Measurements from ENCODE around the gene CNP. TPM values are rescaled to one million over a fixed set of nuclear protein-coding genes. Genes with fewer than 3 reads are reported as not detected.
A peak's percentile ranks its signal among the peaks of the same experiment; 100 is the strongest.
"Not testable (repeated sequence)": the region's sequence is repeated elsewhere in the genome, so short reads cannot be mapped to it uniquely, and the experiment has no call there.

The CNP gene
- total RNA-seq, 1 donor: 87.6 TPM

GRCh38 chr17:41920580-41920955, 46.0 kb upstream of the CNP start:
- DNase-seq (ENCODE audit: insufficient read length, low spot score, missing footprints): no peak
- Histone ChIP-seq H3K27ac (ENCODE audit: low read depth, low read length) (no peak overlapping the region), H4K20me1 (ENCODE audit: insufficient read depth, low read length) (peaks cover 27% of the 10 kb centered on the region)

GRCh38 chr17:41925991-41926590, 40.5 kb upstream of the CNP start:
- H3K4me3 ChIP-seq (ENCODE audit: insufficient read depth, low read length): no peak overlapping the region
- no peak overlapping the region for H3K4me2 ChIP-seq (ENCODE audit: insufficient read depth, low read length)
- DNase-seq (ENCODE audit: insufficient read length, low spot score, missing footprints): no peak
- H3K4me1 ChIP-seq (ENCODE audit: insufficient read depth, low read length): peaks cover 7% of the 10 kb centered on the region
- H3K27ac ChIP-seq (ENCODE audit: low read depth, low read length): no peak overlapping the region
- no peak overlapping the region for H2AFZ ChIP-seq (ENCODE audit: low read length)
- no peaks in the 10 kb centered on the region for H3K9me3 ChIP-seq (ENCODE audit: low read depth, low read length)
- no peaks in the 10 kb centered on the region for H4K20me1 ChIP-seq (ENCODE audit: insufficient read depth, low read length)
- H3K36me3 ChIP-seq (ENCODE audit: insufficient read depth, low read length): no peaks in the 10 kb centered on the region
- H3K27me3 ChIP-seq (ENCODE audit: insufficient read depth, low read length): no peaks in the 10 kb centered on the region
- TF ChIP-seq CTCF (IDR thresholded peaks at IDR 0.05; ENCODE audit: extremely low read depth, low read depth, low read length): no peak
- H3K79me2 ChIP-seq (ENCODE audit: insufficient read depth, low read length): no peaks in the 10 kb centered on the region

More at GRCh38 chr17:41920580-41920955, 46.0 kb upstream of the CNP start:
- Histone ChIP-seq H2AFZ (ENCODE audit: low read length) (no peak overlapping the region), H3K79me2 (ENCODE audit: insufficient read depth, low read length) (peaks cover 31% of the 10 kb centered on the region), H3K4me2 (ENCODE audit: insufficient read depth, low read length) (no peak overlapping the region), H3K9me3 (ENCODE audit: low read depth, low read length) (no peaks in the 10 kb centered on the region), H3K4me1 (ENCODE audit: insufficient read depth, low read length) (peaks cover 30% of the 10 kb centered on the region), H3K27me3 (ENCODE audit: insufficient read depth, low read length) (no peaks in the 10 kb centered on the region), H3K36me3 (ENCODE audit: insufficient read depth, low read length) (peaks cover 4% of the 10 kb centered on the region), H3K4me3 (ENCODE audit: insufficient read depth, low read length) (no peak overlapping the region)
- no peak for TF ChIP-seq CTCF (IDR thresholded peaks at IDR 0.05; ENCODE audit: extremely low read depth, low read depth, low read length)

GRCh38 chr17:41928693-41929251, 37.8 kb upstream of the CNP start:
- no peak overlapping the region for H3K4me3 ChIP-seq (ENCODE audit: insufficient read depth, low read length)
- H3K4me2 ChIP-seq (ENCODE audit: insufficient read depth, low read length): peak overlapping the region; percentile 83
- no peak for DNase-seq (ENCODE audit: insufficient read length, low spot score, missing footprints)
- peak overlapping the region; percentile 89 for H2AFZ ChIP-seq (ENCODE audit: low read length)
- H3K27ac ChIP-seq (ENCODE audit: low read depth, low read length): no peak overlapping the region
- no peaks in the 10 kb centered on the region for H3K36me3 ChIP-seq (ENCODE audit: insufficient read depth, low read length)
- no peaks in the 10 kb centered on the region for H4K20me1 ChIP-seq (ENCODE audit: insufficient read depth, low read length)
- peaks cover 9% of the 10 kb centered on the region for H3K4me1 ChIP-seq (ENCODE audit: insufficient read depth, low read length)
- TF ChIP-seq CTCF (IDR thresholded peaks at IDR 0.05; ENCODE audit: extremely low read depth, low read depth, low read length): no peak
- H3K79me2 ChIP-seq (ENCODE audit: insufficient read depth, low read length): no peaks in the 10 kb centered on the region
- H3K27me3 ChIP-seq (ENCODE audit: insufficient read depth, low read length): no peaks in the 10 kb centered on the region
- H3K9me3 ChIP-seq (ENCODE audit: low read depth, low read length): no peaks in the 10 kb centered on the region

- Histone ChIP-seq H4K20me1 (ENCODE audit: insufficient read depth, low read length) (no peaks in the 10 kb centered on the region), H3K4me1 (ENCODE audit: insufficient read depth, low read length) (peaks cover 9% of the 10 kb centered on the region), H3K4me2 (ENCODE audit: insufficient read depth, low read length) (peak within 1 kb of the TSS; percentile 83), H3K79me2 (ENCODE audit: insufficient read depth, low read length) (no peaks in the 10 kb centered on the region), H2AFZ (ENCODE audit: low read length) (peak within 1 kb of the TSS; percentile 89), H3K36me3 (ENCODE audit: insufficient read depth, low read length) (peaks cover 3% of the 10 kb centered on the region), H3K9me3 (ENCODE audit: low read depth, low read length) (no peaks in the 10 kb centered on the region), H3K4me3 (ENCODE audit: insufficient read depth, low read length) (peak within 1 kb of the TSS; percentile 71), H3K27ac (ENCODE audit: low read depth, low read length) (peak within 1 kb of the TSS; percentile 66), H3K27me3 (ENCODE audit: insufficient read depth, low read length) (no peaks in the 10 kb centered on the region)
- TF ChIP-seq CTCF (IDR thresholded peaks at IDR 0.05; ENCODE audit: extremely low read depth, low read depth, low read length): peak; percentile 46
- DNase-seq (ENCODE audit: insufficient read length, low spot score, missing footprints): peak; percentile 98
Observed at GRCh38 chr17:41930009-41930832, 36.4 kb upstream of the CNP start, which contains the start of gene ODAD4. TSS of gene ODAD4 (plus strand) at chr17:41930617. CDS start at chr17:41930724, 107 bp downstream.

GRCh38 chr17:41930833-41931156, 35.8 kb upstream of the CNP start:
- not testable (repeated sequence) for H3K27me3 ChIP-seq (ENCODE audit: insufficient read depth, low read length); H3K79me2 ChIP-seq (ENCODE audit: insufficient read depth, low read length); H4K20me1 ChIP-seq (ENCODE audit: insufficient read depth, low read length); H3K9me3 ChIP-seq (ENCODE audit: low read depth, low read length); H3K4me1 ChIP-seq (ENCODE audit: insufficient read depth, low read length); H3K36me3 ChIP-seq (ENCODE audit: insufficient read depth, low read length); DNase-seq (ENCODE audit: insufficient read length, low spot score, missing footprints)
- Histone ChIP-seq H2AFZ (ENCODE audit: low read length) (peak overlapping the region; percentile 89), H3K27ac (ENCODE audit: low read depth, low read length) (peak overlapping the region; percentile 66), H3K4me2 (ENCODE audit: insufficient read depth, low read length) (peak overlapping the region; percentile 83), H3K4me3 (ENCODE audit: insufficient read depth, low read length) (peak overlapping the region; percentile 71)

All from osteoblast (primary cell).